Adipocyte (in vitro differentiated cells): ENCODE results near the gene RFX1.
"Not testable (repeated sequence)": the region's sequence is repeated elsewhere in the genome, so short reads cannot be mapped to it uniquely, and the experiment has no call there.

Experiments used
- DNase-seq: peaks from one replicate; pipeline ENCODE4 v3.0.0-alpha.2; 2015; ENCODE audit warnings: low read depth
- H3K27me3 ChIP-seq: replicated peaks from 2 replicates; pipeline ENCODE4 v1.7.0; 2013; ENCODE audit warnings: mild to moderate bottlenecking, low read length, moderate library complexity; ENCODE audit not compliant: control insufficient read depth, insufficient read depth
- H3K36me3 ChIP-seq: 2 replicates; pipeline ENCODE4 v1.7.0; 2013; ENCODE audit warnings: low read length, mild to moderate bottlenecking, moderate library complexity; ENCODE audit not compliant: control insufficient read depth, insufficient read depth, severe bottlenecking
- H3K4me1 ChIP-seq: 2 replicates; pipeline ENCODE4 v1.7.0; 2013; ENCODE audit warnings: mild to moderate bottlenecking, low read length, moderate library complexity; ENCODE audit not compliant: control insufficient read depth, insufficient read depth
- H3K4me3 ChIP-seq: 2 replicates; pipeline ENCODE4 v1.7.0; 2013; ENCODE audit warnings: mild to moderate bottlenecking, low read length, moderate library complexity
- H3K9ac ChIP-seq: 2 replicates; pipeline ENCODE4 v1.7.0; 2013; ENCODE audit warnings: mild to moderate bottlenecking, low read length, moderate library complexity
- H3K9me3 ChIP-seq: 2 replicates; pipeline ENCODE4 v1.7.0; 2013; ENCODE audit warnings: mild to moderate bottlenecking, low read length, moderate library complexity; ENCODE audit not compliant: control insufficient read depth

Gene RFX1

DNA sequence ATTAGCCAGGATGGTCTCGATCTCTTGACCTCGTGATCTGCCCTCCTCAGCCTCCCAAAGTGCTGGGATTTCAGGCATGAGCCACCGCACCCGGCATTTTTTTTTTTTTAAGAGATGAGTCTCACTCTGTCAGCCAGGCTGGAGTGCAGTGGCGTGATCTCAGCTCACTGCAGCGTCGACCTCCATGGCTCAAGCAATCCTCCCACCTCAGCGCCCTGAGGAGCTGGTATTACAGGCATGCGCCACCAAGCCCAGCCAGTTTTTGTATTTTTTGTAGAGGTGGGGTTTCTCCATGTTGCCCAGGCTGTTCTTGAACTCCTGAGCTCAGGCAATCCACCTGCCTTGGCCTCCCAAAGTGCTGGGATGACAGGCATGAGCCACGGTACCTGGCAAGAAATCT lies 41.7 kb upstream of the RFX1 start:
- H3K27me3 ChIP-seq, H3K9me3 ChIP-seq, H3K4me3 ChIP-seq, H3K36me3 ChIP-seq, H3K9ac ChIP-seq, H3K4me1 ChIP-seq, DNase-seq: not testable (repeated sequence)

DNA sequence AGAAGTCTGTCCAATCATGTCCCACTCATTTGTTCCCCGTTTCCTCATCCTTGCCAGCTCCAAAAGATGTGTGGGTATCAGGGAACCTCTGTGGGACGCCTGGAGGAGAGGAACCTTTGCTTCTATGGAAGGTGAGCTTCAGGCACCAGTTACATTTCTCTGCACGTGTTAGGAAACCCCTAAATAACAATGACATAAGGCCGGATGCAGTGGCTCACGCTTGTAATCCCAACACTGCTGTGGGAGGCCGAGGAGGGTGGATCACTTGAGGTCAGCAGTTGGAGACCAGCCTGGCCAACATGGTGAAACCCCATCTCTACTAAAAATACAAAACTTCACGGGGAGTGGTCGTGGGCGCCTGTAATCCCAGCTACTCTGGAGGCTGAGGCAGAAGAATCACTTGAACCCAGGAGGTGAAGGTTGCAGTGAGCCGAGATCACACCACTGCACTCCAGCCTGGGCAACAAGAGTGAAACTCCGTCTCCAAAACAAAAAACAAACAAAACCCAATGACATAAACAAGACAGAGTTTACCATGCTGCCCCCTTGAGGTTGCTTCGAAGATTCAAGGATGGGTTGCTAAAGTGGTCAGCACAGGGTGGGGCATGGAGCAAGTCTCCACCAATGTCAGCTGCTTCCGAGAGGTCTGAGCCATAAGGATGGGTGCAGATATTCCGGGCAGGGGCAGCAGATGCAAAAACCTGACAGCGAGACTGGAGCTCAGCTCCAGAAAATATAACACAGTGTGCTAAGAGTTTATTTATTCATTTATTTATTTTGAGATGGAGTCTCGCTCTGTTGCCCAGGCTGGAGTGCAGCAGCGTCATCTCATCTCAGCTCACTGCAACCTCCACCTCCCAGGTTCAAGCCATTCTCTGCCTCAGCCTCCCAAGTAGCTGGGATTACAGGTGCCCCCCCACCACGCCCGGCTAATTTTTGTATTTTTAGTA lies 36.8 kb upstream of the RFX1 start:
- not testable (repeated sequence) for H3K27me3 ChIP-seq, H3K4me3 ChIP-seq, H3K4me1 ChIP-seq, H3K9me3 ChIP-seq, H3K36me3 ChIP-seq, H3K9ac ChIP-seq
- DNase-seq = peak; percentile 88

DNA sequence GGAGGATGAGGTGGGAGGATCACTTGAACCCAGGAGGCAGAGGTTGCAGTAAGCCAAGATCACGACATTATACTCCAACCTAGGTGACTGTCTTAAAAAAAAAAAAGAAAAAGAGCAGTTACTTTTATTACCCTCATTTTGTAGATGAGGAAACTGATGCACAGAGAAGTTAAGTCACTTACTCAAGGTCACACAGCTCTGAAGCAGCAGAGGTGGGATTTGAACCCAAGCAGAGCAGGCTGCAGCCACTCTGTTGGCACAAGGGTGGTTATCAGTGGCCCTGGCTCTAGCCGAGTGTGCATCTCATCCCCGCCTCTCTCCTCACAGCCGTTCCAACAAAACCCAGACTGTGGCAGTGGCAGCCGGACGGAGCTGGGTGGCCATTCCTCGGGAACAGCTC lies 33.1 kb upstream of the RFX1 start:
- Histone ChIP-seq H3K4me1 (no peaks in the 10 kb centered on the region), H3K9ac (no peak overlapping the region), H3K9me3 (no peaks in the 10 kb centered on the region), H3K4me3 (no peak overlapping the region), H3K27me3 (no peaks in the 10 kb centered on the region), H3K36me3 (no peaks in the 10 kb centered on the region)
- no peak for DNase-seq

DNA sequence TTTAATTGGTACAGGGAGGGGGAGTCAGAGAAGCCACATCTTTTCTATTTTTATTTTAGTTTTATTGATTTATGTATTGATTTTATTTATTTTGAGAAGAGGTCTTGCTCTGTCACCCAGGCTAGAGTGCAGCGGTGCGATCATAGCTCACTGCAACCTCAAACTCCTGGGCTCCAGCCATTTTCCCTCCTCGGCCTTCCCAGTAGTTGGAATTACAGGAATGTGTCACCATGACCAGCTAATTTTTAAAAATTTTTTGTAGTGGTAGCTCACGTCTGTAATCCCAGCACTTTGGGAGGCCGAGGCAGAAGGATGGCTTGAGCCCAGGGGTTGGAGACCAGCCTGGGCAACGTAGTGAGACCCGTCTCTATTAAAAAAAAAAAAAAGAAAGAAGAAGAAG lies 29.6 kb upstream of the RFX1 start:
- no peak for DNase-seq
- Histone ChIP-seq H3K4me3 (no peak overlapping the region), H3K27me3 (peaks cover 10% of the 10 kb centered on the region), H3K4me1 (peaks cover 7% of the 10 kb centered on the region), H3K9me3 (no peaks in the 10 kb centered on the region), H3K36me3 (no peaks in the 10 kb centered on the region), H3K9ac (no peak overlapping the region)

DNA sequence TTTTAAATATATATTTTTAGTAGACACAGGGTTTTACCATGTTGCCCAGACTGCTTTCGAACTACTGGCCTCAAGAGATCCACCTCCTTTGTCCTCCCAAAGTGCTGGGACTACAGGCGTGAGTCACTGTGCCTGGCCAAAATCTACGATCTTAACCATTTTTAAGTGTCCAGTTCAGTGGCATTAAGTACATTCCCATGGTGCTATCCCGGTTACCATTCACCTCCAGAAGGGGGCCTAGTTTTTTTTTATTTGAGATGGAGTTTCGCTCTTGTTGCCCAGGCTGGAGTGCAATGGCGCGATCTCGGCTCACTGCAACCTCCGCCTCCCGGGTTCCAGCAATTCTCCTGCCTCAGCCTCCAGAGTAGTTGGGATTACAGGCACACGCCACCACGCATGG lies 29.0 kb upstream of the RFX1 start:
- not testable (repeated sequence) for H3K36me3 ChIP-seq, H3K4me3 ChIP-seq, DNase-seq, H3K9ac ChIP-seq, H3K9me3 ChIP-seq, H3K4me1 ChIP-seq
- peaks cover 14% of the 10 kb centered on the region for H3K27me3 ChIP-seq

DNA sequence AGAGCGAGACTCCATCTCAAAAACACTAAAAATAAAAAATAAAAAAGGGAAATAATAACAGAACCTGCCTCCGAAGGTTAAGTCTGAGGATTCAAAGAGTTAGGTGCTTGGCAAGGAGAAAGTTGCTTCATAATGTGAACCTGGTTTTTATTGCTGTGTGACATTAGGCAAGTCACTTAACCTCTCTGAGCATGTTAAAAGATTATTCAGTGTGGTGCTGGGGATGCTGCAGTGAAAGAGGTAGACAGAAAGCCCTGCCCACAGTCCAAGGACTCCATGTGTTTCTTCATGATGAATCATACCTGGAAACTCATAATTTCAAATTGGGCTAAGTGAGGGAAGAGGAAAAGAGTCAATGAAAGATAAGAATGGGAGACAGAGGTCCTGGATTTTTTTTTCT lies 27.8 kb upstream of the RFX1 start:
- Histone ChIP-seq H3K36me3 (no peaks in the 10 kb centered on the region), H3K4me1 (peaks cover 7% of the 10 kb centered on the region), H3K4me3 (no peak overlapping the region), H3K27me3 (peaks cover 18% of the 10 kb centered on the region), H3K9me3 (no peaks in the 10 kb centered on the region), H3K9ac (no peak overlapping the region)
- no peak for DNase-seq

DNA sequence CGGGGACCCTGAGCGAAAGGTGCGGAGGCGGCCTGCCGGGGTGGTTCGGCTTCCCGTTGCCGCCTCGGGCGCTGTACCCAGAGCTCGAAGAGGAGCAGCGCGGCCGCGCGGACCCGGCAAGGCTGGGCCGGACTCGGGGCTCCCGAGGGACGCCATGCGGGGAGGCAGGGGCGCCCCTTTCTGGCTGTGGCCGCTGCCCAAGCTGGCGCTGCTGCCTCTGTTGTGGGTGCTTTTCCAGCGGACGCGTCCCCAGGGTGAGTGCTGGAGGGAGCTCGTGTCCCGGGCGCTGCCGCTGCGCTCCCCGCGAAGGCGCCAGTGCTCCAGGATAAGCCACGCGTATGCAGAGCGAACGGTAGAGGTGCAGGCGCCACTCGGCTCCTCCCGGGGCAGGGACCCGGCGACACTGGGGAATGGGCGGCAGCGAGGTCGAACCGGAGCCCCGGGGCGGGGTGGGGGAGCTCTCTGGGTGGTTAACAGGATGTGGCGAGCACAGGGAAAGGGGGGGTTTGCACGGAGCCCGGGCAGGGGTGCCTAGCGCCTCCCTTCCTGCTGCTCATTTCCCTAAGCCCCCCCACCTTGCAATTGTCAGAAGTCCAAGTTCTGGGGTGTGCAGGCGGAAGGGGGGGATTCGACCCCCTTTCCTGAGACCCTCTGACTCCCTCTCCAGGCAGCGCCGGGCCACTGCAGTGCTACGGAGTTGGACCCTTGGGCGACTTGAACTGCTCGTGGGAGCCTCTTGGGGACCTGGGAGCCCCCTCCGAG lies 25.8 kb upstream of the RFX1 start, which contains the start of gene IL27RA:
IL27RA (plus strand) TSS at position 44 of the 762 bp plus-strand sequence; CDS start at position 155, 111 bp downstream.
- Histone ChIP-seq H3K4me3 (peak within 1 kb of the TSS; percentile 72), H3K27me3 (peaks cover 27% of the 10 kb centered on the region), H3K36me3 (no peaks in the 10 kb centered on the region), H3K9ac (peak within 1 kb of the TSS; percentile 12), H3K9me3 (no peaks in the 10 kb centered on the region), H3K4me1 (peaks cover 7% of the 10 kb centered on the region)
- DNase-seq = peak; percentile 75

DNA sequence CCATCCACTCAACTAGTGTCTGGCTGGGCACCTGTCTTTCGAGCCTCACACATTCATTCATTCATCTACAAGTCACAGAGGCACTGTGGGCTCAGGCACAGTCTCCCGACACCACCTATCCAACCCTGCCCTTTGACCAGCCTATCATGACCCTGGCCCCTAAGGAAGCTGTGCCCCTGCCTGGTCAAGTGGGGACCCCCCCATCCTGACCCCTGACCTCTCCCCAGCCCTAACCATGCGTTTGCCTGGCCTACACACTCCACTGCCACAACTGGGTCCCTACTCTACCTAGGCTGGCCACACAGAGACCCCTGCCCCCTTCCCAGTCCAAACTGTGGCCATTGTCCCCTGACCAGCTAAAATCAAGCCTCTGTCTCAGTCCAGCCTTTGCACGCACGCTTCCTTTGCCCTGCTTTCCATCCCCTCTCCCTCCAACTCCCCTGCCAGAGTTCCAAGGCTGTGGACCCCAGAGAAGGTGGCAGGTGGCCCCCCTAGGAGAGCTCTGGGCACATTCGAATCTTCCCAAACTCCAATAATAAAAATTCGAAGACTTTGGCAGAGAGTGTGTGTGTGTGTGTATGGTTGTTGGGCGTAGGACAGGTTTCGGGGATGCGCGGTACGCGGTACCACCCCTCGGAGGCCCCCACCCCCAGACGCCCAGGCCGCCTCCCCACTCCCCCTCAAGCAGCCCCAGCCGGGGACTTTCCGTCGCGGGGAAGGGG lies 25.0 kb upstream of the RFX1 start:
- peaks cover 7% of the 10 kb centered on the region for H3K4me1 ChIP-seq
- H3K36me3 ChIP-seq = no peaks in the 10 kb centered on the region
- DNase-seq = no peak
- no peaks in the 10 kb centered on the region for H3K9me3 ChIP-seq
- H3K9ac ChIP-seq = no peak overlapping the region
- peak overlapping the region; percentile 72 for H3K4me3 ChIP-seq
- H3K27me3 ChIP-seq = peaks cover 27% of the 10 kb centered on the region

DNA sequence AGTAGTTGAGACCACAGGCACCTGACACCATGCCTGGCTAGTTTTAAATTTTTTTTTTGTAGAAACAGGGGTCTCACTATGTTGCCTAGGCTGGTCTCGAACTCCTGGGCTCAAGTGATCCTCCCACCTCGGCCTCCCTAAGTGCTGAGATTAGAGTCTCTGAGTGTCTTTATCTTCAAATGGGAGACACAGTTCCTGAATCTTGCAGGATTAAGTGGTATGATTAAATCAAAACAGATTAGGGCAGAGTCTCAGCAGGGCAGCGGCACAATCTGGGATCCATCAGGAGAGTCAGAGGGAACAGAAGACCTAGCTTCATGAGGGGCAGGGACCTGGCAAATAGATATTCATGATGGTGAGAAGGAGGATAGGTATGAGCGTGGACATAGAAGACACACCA lies 22.8 kb upstream of the RFX1 start:
- Histone ChIP-seq H3K4me3 (no peak overlapping the region), H3K4me1 (peaks cover 7% of the 10 kb centered on the region), H3K27me3 (peaks cover 27% of the 10 kb centered on the region), H3K9me3 (no peaks in the 10 kb centered on the region), H3K36me3 (no peaks in the 10 kb centered on the region), H3K9ac (no peak overlapping the region)
- DNase-seq = no peak

DNA sequence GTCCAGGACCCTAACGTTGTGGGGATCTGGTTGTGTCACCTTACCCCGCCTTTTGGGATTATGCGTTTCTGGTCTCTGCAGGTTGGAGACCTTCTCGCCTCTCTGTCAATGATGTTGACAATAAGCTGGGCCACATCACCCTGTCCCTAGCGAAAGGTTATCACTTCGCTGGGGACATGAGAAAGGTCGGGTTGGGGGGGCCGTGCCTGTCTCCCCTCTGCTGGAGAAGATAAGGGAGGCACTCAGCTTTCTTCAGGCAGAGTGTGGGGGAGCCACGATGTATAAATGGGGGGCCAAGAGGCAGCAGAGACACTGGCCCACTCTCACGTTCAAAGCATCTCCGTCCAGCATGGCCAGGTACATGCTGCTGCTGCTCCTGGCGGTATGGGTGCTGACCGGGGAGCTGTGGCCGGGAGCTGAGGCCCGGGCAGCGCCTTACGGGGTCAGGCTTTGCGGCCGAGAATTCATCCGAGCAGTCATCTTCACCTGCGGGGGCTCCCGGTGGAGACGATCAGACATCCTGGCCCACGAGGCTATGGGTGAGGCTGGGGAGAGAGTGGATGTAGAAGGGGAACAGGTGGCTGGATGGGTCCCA lies 21.8 kb upstream of the RFX1 start, which contains the start of gene RLN3:
RLN3 (plus strand) TSS at position 293 of the 595 bp plus-strand sequence; CDS start at position 350, 57 bp downstream.
- no peaks in the 10 kb centered on the region for H3K9me3 ChIP-seq

More for the DNA sequence above, 21.8 kb upstream of the RFX1 start, which contains the start of gene RLN3:
- Histone ChIP-seq H3K4me1 (peaks cover 7% of the 10 kb centered on the region), H3K9ac (no peak within 1 kb of the TSS), H3K36me3 (no peaks in the 10 kb centered on the region), H3K4me3 (no peak within 1 kb of the TSS), H3K27me3 (peaks cover 27% of the 10 kb centered on the region)
- DNase-seq = no peak
